ENCODE results near the gene KIF3B. TPM values are rescaled to one million over a fixed set of nuclear protein-coding genes. Genes with fewer than 3 reads are reported as not detected.
A peak's percentile ranks its signal among the peaks of the same experiment; 100 is the strongest.

The KIF3B gene
- total and polyA plus RNA-seq, 2 donors (not counting 1 experiment from before 2014, with no cell fraction given): 12.7 to 17.5 TPM

DNA sequence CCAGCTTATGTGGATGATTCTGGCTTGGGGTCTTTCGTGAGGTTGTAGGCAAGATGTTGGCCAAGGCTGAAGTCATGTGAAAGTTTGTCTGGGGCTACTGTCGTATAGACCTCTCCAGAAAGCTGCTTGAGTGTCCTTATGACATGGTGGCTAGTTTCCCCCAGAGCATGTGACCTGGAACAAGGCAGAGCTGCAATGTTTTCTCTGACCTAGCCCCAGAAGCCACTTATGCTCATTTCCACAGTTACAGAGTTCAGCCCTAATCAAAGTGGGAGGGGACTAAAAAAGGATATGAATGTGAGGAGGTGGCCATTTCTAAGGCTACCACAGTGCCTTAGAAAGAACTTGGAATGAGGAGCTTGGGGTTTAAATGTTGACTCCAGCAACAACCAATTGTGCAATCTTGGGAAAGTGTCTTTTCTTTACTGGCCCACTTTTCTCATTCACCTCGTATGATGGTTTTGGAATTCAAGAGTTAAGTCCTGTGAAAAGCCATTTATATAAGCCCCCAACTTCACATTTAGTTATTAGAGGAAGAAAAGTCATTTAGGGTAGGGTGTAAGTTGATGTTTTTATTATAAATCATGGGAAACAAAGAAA lies 74.8 kb downstream of the KIF3B start:
- ChIA-PET CTCF (interaction anchor here (0.8 to 3.1 kb wide), 2 partner anchors 15 to 51 kb away, joined by 3 to 13 read pairs; no protein-coding TSS in a partner anchor), POLR2A (no interaction called here)
- Histone ChIP-seq H3K4me1 (ENCODE audit: control insufficient read depth in 2 of 2, insufficient read depth in 2 of 2, low read length in 2 of 2) (peaks cover 21 to 49% of the 10 kb centered on the region in 2 donors), H3K4me2 (replicated peaks; ENCODE audit: low read depth, low read length, poor library complexity, severe bottlenecking) (no peak overlapping the region), H3K9me3 (ENCODE audit: control extremely low read depth in 1 of 3, control insufficient read depth in 2 of 3, insufficient read depth in 1 of 3, low read length in 2 of 3) (no peaks in the 10 kb centered on the region), H2AFZ (ENCODE audit: insufficient read depth, low read depth, low read length, poor library complexity, severe bottlenecking) (no peak overlapping the region), H4K20me1 (ENCODE audit: control insufficient read depth, insufficient read depth, low read length, poor library complexity, severe bottlenecking) (no peaks in the 10 kb centered on the region), H3K36me3 (replicated peaks in 1 of 2; ENCODE audit: control extremely low read depth in 1 of 2, control insufficient read depth in 1 of 2, extremely low read depth in 1 of 2, insufficient read depth in 2 of 2, low read length in 1 of 2) (no peaks in the 10 kb centered on the region), H3K27ac (ENCODE audit: low read length in 2 of 2) (no peak overlapping the region), H3K9ac (ENCODE audit: low read length) (no peak overlapping the region), H3K27me3 (replicated peaks in 1 of 4; ENCODE audit: control extremely low read depth in 1 of 4, control insufficient read depth in 3 of 4, insufficient read depth in 4 of 4, low read length in 3 of 4) (no peaks in the 10 kb centered on the region), H3K79me2 (ENCODE audit: control insufficient read depth, insufficient read depth, low read length) (no peaks in the 10 kb centered on the region), H3K4me3 (ENCODE audit: control extremely low read depth in 1 of 5, extremely low read depth in 1 of 5, insufficient read depth in 1 of 5, low read depth in 2 of 5, low read length in 4 of 5) (no peak overlapping the region)
- intact Hi-C loops (cut with micrococcal nuclease): no loop called here
- no peaks in the 10 kb centered on the region for H3K27me3 Mint-ChIP-seq
- no peak for ATAC-seq (ENCODE audit: low read depth)
- peak overlapping the region; percentile 32 for H3K27ac Mint-ChIP-seq
- no peak for DNase-seq
- H3K4me3 Mint-ChIP-seq: no peak overlapping the region
- 76% methylated on average over 2 of the region's 3 CpGs for WGBS (ENCODE audit: insufficient coverage)
- no peaks in the 10 kb centered on the region for H3K9me3 Mint-ChIP-seq (ENCODE audit: insufficient read depth)
- no peak for TF ChIP-seq EZH2 (IDR thresholded peaks at IDR 0.05; ENCODE audit: borderline replicate concordance, insufficient read depth, low read depth, low read length, poor library complexity, severe bottlenecking)
- TF ChIP-seq, protein P1, sequence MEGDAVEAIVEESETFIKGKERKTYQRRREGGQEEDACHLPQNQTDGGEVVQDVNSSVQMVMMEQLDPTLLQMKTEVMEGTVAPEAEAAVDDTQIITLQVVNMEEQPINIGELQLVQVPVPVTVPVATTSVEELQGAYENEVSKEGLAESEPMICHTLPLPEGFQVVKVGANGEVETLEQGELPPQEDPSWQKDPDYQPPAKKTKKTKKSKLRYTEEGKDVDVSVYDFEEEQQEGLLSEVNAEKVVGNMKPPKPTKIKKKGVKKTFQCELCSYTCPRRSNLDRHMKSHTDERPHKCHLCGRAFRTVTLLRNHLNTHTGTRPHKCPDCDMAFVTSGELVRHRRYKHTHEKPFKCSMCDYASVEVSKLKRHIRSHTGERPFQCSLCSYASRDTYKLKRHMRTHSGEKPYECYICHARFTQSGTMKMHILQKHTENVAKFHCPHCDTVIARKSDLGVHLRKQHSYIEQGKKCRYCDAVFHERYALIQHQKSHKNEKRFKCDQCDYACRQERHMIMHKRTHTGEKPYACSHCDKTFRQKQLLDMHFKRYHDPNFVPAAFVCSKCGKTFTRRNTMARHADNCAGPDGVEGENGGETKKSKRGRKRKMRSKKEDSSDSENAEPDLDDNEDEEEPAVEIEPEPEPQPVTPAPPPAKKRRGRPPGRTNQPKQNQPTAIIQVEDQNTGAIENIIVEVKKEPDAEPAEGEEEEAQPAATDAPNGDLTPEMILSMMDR (IDR thresholded peaks at IDR 0.05): no peak
- peaks cover 42% of the 10 kb centered on the region for H3K4me1 Mint-ChIP-seq

DNA sequence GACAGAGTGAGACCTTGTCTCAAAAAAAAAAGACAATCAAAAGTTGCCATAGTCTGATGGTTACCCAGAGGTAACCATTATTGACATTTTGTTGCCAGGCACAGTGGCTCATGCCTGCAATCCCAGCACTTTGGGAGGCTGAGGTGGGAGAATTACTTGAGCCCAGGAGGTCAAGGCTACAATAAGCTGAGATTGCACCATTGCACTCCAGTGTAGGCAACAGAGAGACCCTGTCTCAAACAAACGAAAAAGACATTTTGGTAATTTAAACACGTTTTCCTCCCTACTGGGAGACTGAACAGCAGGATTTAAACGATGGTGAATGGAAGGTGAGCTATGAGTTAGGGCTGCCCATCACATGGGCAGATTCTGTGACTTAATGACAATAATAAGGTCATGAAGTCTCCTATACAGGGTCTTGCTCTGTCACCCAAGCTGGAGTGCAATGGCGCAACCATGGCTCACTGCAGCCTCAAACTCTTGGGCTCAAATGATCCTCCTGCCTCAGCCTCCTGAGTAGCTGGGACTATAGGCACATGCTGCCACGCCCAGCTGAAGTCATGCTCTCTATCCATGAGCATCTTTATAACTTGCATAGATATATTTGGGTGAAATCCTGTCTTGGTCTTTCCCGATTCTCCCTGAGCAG lies 76.5 kb downstream of the KIF3B start:
- no peak overlapping the region for H2AFZ ChIP-seq (ENCODE audit: insufficient read depth, low read depth, low read length, poor library complexity, severe bottlenecking)
- TF ChIP-seq EZH2 (IDR thresholded peaks at IDR 0.05; ENCODE audit: borderline replicate concordance, insufficient read depth, low read depth, low read length, poor library complexity, severe bottlenecking): no peak
- TF ChIP-seq, protein P1 (IDR thresholded peaks at IDR 0.05): no peak
- H3K4me2 ChIP-seq (replicated peaks; ENCODE audit: low read depth, low read length, poor library complexity, severe bottlenecking): no peak overlapping the region
- no peak for DNase-seq
- H3K27ac ChIP-seq (ENCODE audit: low read length in 2 of 2): peak overlapping the region; percentile 61 to 77
- Mint-ChIP-seq H3K4me3 (no peak overlapping the region), H3K27ac (peak overlapping the region; percentile 86), H3K27me3 (no peaks in the 10 kb centered on the region), H3K9me3 (ENCODE audit: insufficient read depth) (no peaks in the 10 kb centered on the region), H3K4me1 (peaks cover 50% of the 10 kb centered on the region)
- H3K4me3 ChIP-seq (ENCODE audit: control extremely low read depth in 1 of 5, extremely low read depth in 1 of 5, insufficient read depth in 1 of 5, low read depth in 2 of 5, low read length in 4 of 5): no peak overlapping the region
- ATAC-seq (ENCODE audit: low read depth): no peak
- CTCF ChIA-PET: interaction anchor here (3.1 kb wide), 1 partner anchor 17 kb away, joined by 13 read pairs; no protein-coding TSS in a partner anchor
- no peaks in the 10 kb centered on the region for H3K36me3 ChIP-seq (replicated peaks in 1 of 2; ENCODE audit: control extremely low read depth in 1 of 2, control insufficient read depth in 1 of 2, extremely low read depth in 1 of 2, insufficient read depth in 2 of 2, low read length in 1 of 2)
- no peak overlapping the region for H3K9ac ChIP-seq (ENCODE audit: low read length)
- intact Hi-C loops (cut with micrococcal nuclease): no loop called here
- no peaks in the 10 kb centered on the region for H3K9me3 ChIP-seq (ENCODE audit: control extremely low read depth in 1 of 3, control insufficient read depth in 2 of 3, insufficient read depth in 1 of 3, low read length in 2 of 3)
- POLR2A ChIA-PET: no interaction called here
- no peaks in the 10 kb centered on the region for H3K27me3 ChIP-seq (replicated peaks in 1 of 4; ENCODE audit: control extremely low read depth in 1 of 4, control insufficient read depth in 3 of 4, insufficient read depth in 4 of 4, low read length in 3 of 4)
- H3K79me2 ChIP-seq (ENCODE audit: control insufficient read depth, insufficient read depth, low read length): peaks cover 4% of the 10 kb centered on the region
- peaks cover 24 to 53% of the 10 kb centered on the region in 2 donors for H3K4me1 ChIP-seq (ENCODE audit: control insufficient read depth in 2 of 2, insufficient read depth in 2 of 2, low read length in 2 of 2)
- peaks cover 2% of the 10 kb centered on the region for H4K20me1 ChIP-seq (ENCODE audit: control insufficient read depth, insufficient read depth, low read length, poor library complexity, severe bottlenecking)
- WGBS (ENCODE audit: insufficient coverage): 94% methylated on average over 3 of the region's 6 CpGs

All from B cell (primary cell).